A673 (cell line): ENCODE measurements around the gene LGALS12. TPM values are rescaled to one million over a fixed set of nuclear protein-coding genes. Genes with fewer than 3 reads are reported as not detected.

Experiments
- Bru-seq: library from RNA; stranded (reverse); fragments of 400-500 nt; gene quantifications from one replicate; lab custom pipeline; 2021; lab: Mats Ljungman, UMichigan
- BruChase-seq, 2 experiments: library from RNA; stranded (reverse); fragments of 400-500 nt; gene quantifications; one replicate each; lab custom pipeline; 2021; lab: Mats Ljungman, UMichigan
- BruUV-seq: library from RNA; stranded (reverse); fragments of 400-500 nt; replicated peaks from 2 replicates; lab custom pipeline; 2021; lab: Mats Ljungman, UMichigan
- CTCF ChIA-PET: fragments of 300-600 bp; sonication (Branson Sonifier 250); formaldehyde crosslinking; loops from one replicate; lab custom pipeline; 2022; ENCODE audit warnings: antibody characterized with exemption; lab: Charles Lee
- POLR2A ChIA-PET: fragments of 300-600 bp; sonication (Branson Sonifier 250); formaldehyde crosslinking; loops from one replicate; lab custom pipeline; 2022; ENCODE audit warnings: antibody characterized with exemption; ENCODE audit not compliant: low non-redundant PET; lab: Charles Lee
- DNase-seq: peaks from one replicate; pipeline ENCODE4 v3.0.0-alpha.2; 2015; ENCODE audit warnings: low spot score
- H3K27ac ChIP-seq: fragments of 200-600 bp; sonication (generic); 2 replicates; pipeline ENCODE4 v1.5.1; 2016; ENCODE audit warnings: mixed run types, low read depth, mild to moderate bottlenecking, mixed read lengths, antibody characterized with exemption, low read length; ENCODE audit not compliant: poor library complexity, severe bottlenecking
- H3K27me3 ChIP-seq: fragments of 200-600 bp; sonication (generic); replicated peaks from 2 replicates; pipeline ENCODE4 v1.6.1; 2017; ENCODE audit warnings: mixed run types, low read depth, mild to moderate bottlenecking, mixed read lengths, antibody characterized with exemption, low read length; ENCODE audit not compliant: insufficient read depth, poor library complexity
- H3K36me3 ChIP-seq: fragments of 200-600 bp; sonication (generic); 2 replicates; pipeline ENCODE4 v1.6.1; 2016; ENCODE audit warnings: mixed run types, mild to moderate bottlenecking, mixed read lengths, antibody characterized with exemption, low read length; ENCODE audit not compliant: insufficient read depth, poor library complexity, severe bottlenecking
- H3K4me1 ChIP-seq: fragments of 200-600 bp; sonication (generic); 2 replicates; pipeline ENCODE4 v1.6.1; 2017; ENCODE audit warnings: mixed run types, mild to moderate bottlenecking, mixed read lengths, antibody characterized with exemption, low read length; ENCODE audit not compliant: insufficient read depth, poor library complexity, severe bottlenecking
- H3K4me3 ChIP-seq: fragments of 200-600 bp; sonication (generic); 2 replicates; pipeline ENCODE4 v1.5.1; 2016; ENCODE audit warnings: low read depth, mixed run types, mild to moderate bottlenecking, mixed read lengths, low read length; ENCODE audit not compliant: poor library complexity, severe bottlenecking
- H3K9me3 ChIP-seq: fragments of 200-600 bp; sonication (generic); 2 replicates; pipeline ENCODE4 v1.6.1; 2016; ENCODE audit warnings: mixed run types, low read depth, mild to moderate bottlenecking, mixed read lengths, antibody characterized with exemption, low read length; ENCODE audit not compliant: poor library complexity, severe bottlenecking
- CTCF ChIP-seq: fragments of 300-800, 200-600 bp; sonication (generic); conservative IDR thresholded peaks from 2 replicates; pipeline ENCODE4 v1.5.1; 2017; ENCODE audit warnings: low read depth, mild to moderate bottlenecking, antibody characterized with exemption, low read length, moderate library complexity, mixed read lengths
- EZH2 ChIP-seq: fragments of 200-600 bp; sonication (generic); IDR thresholded peaks from 2 replicates; pipeline ENCODE4 v1.6.1; 2017; ENCODE audit warnings: borderline replicate concordance, low read depth, mild to moderate bottlenecking, mixed read lengths, antibody characterized with exemption, low read length; ENCODE audit not compliant: poor library complexity, severe bottlenecking
- intact Hi-C: fragments of 100-400 bp; cut with micrococcal nuclease; formaldehyde crosslinking; loops from one replicate; pipeline ENCODE4 v1.10.0; 2022; ENCODE audit not compliant: unreplicated experiment
- long read RNA-seq: library from polyadenylated mRNA; stranded (forward); transcript quantifications from one replicate; pipeline ENCODE4 v2.0.0, GENCODE V29; 2022
- total RNA-seq: library from RNA; stranded (reverse); gene quantifications from 2 replicates; pipeline ENCODE4 v1.2.3, GENCODE V29; 2021

Gene LGALS12
- total RNA-seq (not detected in 2 replicates), Bru-seq, nascent RNA (not detected), BruChase-seq, experiment 1, labeled RNA remaining after a 2-hour chase (not detected), BruChase-seq, experiment 2, labeled RNA remaining after a 6-hour chase (not detected)
- long read RNA-seq: 0 reads

DNA sequence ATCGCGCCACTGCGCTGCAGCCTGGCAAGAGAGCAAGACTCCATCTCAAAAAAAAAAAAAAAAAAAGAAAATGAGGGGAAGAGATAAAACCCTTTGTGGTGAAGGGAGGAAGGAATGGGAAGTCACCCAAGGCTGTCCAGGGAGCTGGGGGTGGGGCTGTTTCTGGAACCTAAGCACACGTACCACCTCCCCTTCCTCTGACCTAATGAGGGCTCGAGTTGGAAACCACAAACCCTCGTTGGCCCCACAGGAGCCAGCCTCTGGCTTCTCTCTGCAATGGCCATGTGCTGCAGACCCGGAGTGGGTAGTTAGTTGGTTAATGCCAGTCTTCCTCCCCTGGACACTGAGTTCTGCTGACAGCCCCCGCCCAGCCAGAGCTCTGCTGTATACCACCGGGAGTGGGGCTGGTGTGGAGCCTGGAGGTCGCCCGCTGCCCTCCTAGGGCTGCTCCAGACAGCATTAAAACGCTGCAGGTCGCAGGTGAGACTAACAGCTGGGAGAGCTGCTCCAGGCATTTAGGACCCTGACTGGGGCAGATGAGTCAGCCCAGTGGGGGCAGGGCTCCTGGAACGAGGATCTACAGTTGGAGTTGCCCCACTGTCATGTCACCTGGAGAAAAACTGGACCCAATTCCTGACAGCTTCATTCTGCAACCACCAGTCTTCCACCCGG, at the start of gene LGALS12:
TSS of gene LGALS12 (plus strand) at position 228 of the 672 bp plus-strand sequence. CDS start at position 603, 375 bp downstream.
- ChIA-PET POLR2A (interaction anchor here (0.5 kb wide), 1 partner anchor 504 kb away, joined by 4 read pairs; no protein-coding TSS in a partner anchor), CTCF (no interaction called here)
- Histone ChIP-seq H3K36me3 (no peaks in the 10 kb centered on the region), H3K4me1 (no peaks in the 10 kb centered on the region), H3K27me3 (no peaks in the 10 kb centered on the region), H3K9me3 (peaks cover under 1% of the 10 kb centered on the region), H3K27ac (no peak within 1 kb of the TSS), H3K4me3 (no peak within 1 kb of the TSS)
- BruUV-seq: no TSS peak
- intact Hi-C loops: loop anchor here (10.0 kb wide), 1 partner anchor 61 kb away; no protein-coding TSS in a partner anchor
- no peak for DNase-seq
- TF ChIP-seq CTCF: no peak
- TF ChIP-seq EZH2: no peak

- Histone ChIP-seq H3K9me3 (no peaks in the 10 kb centered on the region), H3K36me3 (no peaks in the 10 kb centered on the region), H3K4me3 (no peak overlapping the region), H3K27ac (no peak overlapping the region), H3K4me1 (no peaks in the 10 kb centered on the region), H3K27me3 (peaks cover 27% of the 10 kb centered on the region)
- intact Hi-C loops: no loop called here
- ChIA-PET CTCF (no interaction called here), POLR2A (no interaction called here)
- TF ChIP-seq CTCF: no peak
- TF ChIP-seq EZH2: no peak
- no TSS peak for BruUV-seq
- DNase-seq: no peak
Observed at GRCh38 chr11:63459586-63459985, 46.3 kb upstream of the LGALS12 start.

DNA sequence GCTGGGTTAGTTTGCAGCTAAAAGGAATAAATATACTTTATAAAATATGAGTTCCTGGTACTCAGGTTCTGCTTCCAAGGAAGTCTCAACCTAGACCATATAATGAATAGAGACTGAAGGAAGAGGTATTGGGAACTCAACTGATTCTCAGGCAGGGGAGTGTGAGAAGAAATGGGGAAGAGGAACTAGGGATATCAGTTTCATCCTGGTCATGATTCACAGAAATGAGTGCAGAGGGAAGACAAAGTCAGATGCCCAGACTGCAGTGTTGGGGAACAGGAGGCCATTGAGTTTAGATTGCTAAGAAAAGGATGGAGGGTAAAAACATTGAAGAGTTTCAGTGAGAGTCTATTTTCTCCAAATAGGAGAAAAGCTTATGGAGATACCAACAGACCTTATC, 43.7 kb upstream of the LGALS12 start:
- CTCF ChIA-PET: no interaction called here
- no peak for TF ChIP-seq EZH2
- no peak for TF ChIP-seq CTCF
- POLR2A ChIA-PET: no interaction called here
- no peaks in the 10 kb centered on the region for H3K9me3 ChIP-seq
- H3K4me1 ChIP-seq: no peaks in the 10 kb centered on the region
- no TSS peak for BruUV-seq
- H3K27ac ChIP-seq: no peak overlapping the region
- no peaks in the 10 kb centered on the region for H3K36me3 ChIP-seq
- no peak for DNase-seq
- H3K4me3 ChIP-seq: no peak overlapping the region
- intact Hi-C loops: no loop called here
- peaks cover 27% of the 10 kb centered on the region for H3K27me3 ChIP-seq
